Measurements from ENCODE around the gene RNF175.

- no peak for TF ChIP-seq CTCF (conservative IDR thresholded peaks at IDR 0.05; ENCODE audit: low read length)
- TF ChIP-seq EZH2phosphoT487 (IDR thresholded peaks at IDR 0.05; ENCODE audit: borderline replicate concordance) = no peak
These were observed at the start of gene RNF175 for GRCh38 chr4:153759407-153760316.
